Testis (tissue), 3 donors: ENCODE results near the gene IL5. TPM values are rescaled to one million over a fixed set of nuclear protein-coding genes. Genes with fewer than 3 reads are reported as not detected.

ENCODE experiments used
- DNase-seq: peaks from one replicate; pipeline ENCODE4 v3.0.0-alpha.2; 2019
- H3K27ac ChIP-seq, 2 donors: fragments of 200-600 bp; sonication (generic); one replicate each; pipeline ENCODE4 v1.5.1; 2019
- H3K27me3 ChIP-seq: fragments of 200-600 bp; sonication (generic); one replicate; pipeline ENCODE4 v1.5.1; 2019
- H3K36me3 ChIP-seq: fragments of 200-600 bp; sonication (generic); one replicate; pipeline ENCODE4 v1.5.1; 2017; ENCODE audit warnings: low read depth; ENCODE audit errors: missing control alignments
- H3K4me1 ChIP-seq: fragments of 200-600 bp; sonication (generic); one replicate; pipeline ENCODE4 v1.5.1; 2019
- H3K4me3 ChIP-seq, 2 donors: fragments of 200-600 bp; sonication (generic); one replicate each; pipeline ENCODE4 v1.5.1; 2017 to 2019
- H3K9me3 ChIP-seq: fragments of 200-600 bp; sonication (generic); one replicate; pipeline ENCODE4 v1.5.1; 2017
- CTCF ChIP-seq, 3 experiments: fragments of 450-650 bp in 2 of 3; fragments of 200-600 bp in 1 of 3; sonication (generic) in 1 of 3; IDR thresholded peaks; one replicate each; pipeline ENCODE4 v1.5.1; 2016 to 2019; ENCODE audit warnings: antibody characterized with exemption in 3 of 3, mild to moderate bottlenecking in 2 of 3, moderate library complexity in 1 of 3
- POLR2A ChIP-seq: fragments of 450-650 bp; IDR thresholded peaks from one replicate; pipeline ENCODE4 v1.6.1; 2017; ENCODE audit warnings: antibody characterized with exemption, mild to moderate bottlenecking, moderate library complexity
- WGBS, 2 donors: methylation state at CpG; one replicate each; pipeline ENCODE4 v1.1.5; 2018; 5-methylcytosine and 5-hydroxymethylcytosine counted together
- intact Hi-C: fragments of 100-400 bp; cut with DNase I; formaldehyde crosslinking; loops from one replicate; pipeline ENCODE4 v1.15.1; 2023; ENCODE audit warnings: low total_unique reads
- polyA plus RNA-seq: library from polyadenylated mRNA; stranded (reverse); fragments of 350-450 nt; fragmentation: Illumina TruSeq; extraction: RNeasy Lipid Tissue Mini Kit (QIAGEN cat#74804); gene quantifications from one replicate; pipeline ENCODE4 v1.2.3, GENCODE V29; 2014; ENCODE audit warnings: low read depth, low replicate concordance; ENCODE audit not compliant: insufficient read depth
- total RNA-seq, 2 donors: library from RNA; depleted of rRNA; stranded (reverse); fragments of >200 nt; gene quantifications; one replicate each; pipeline ENCODE4 v1.2.3, GENCODE V29; 2016

The IL5 gene
- total and polyA plus RNA-seq, 3 donors from 2014 or later, result 2.2 to 12.4 (median 5.4) TPM

- WGBS, 2 donors, result 4 to 29% methylated on average over 4 to 56 of the region's 62 CpGs
- H3K27ac ChIP-seq, result peak overlapping the region; percentile 77 to 81
- no peaks in the 10 kb centered on the region for H3K27me3 ChIP-seq
- no peaks in the 10 kb centered on the region for H3K36me3 ChIP-seq
- H3K4me1 ChIP-seq, result peaks cover 14% of the 10 kb centered on the region
- peak; percentile 90 for DNase-seq
- peak overlapping the region; percentile 65 to 80 for H3K4me3 ChIP-seq
- no peaks in the 10 kb centered on the region for H3K9me3 ChIP-seq
- TF ChIP-seq CTCF (IDR thresholded peaks at IDR 0.05) (no peak), POLR2A (no peak)
- intact Hi-C loops, result loop anchor here (5.0 to 10.0 kb wide), 2 partner anchors 110 to 222 kb away; no protein-coding TSS in a partner anchor
Observed at GRCh38 chr5:132496631-132497487, 46.5 kb downstream of the IL5 start.

- no peak for TF ChIP-seq CTCF (IDR thresholded peaks at IDR 0.05)
- no peak for TF ChIP-seq POLR2A
- no peaks in the 10 kb centered on the region for H3K9me3 ChIP-seq
- peak overlapping the region; percentile 77 to 81 for H3K27ac ChIP-seq
- H3K27me3 ChIP-seq, result no peaks in the 10 kb centered on the region
- H3K4me3 ChIP-seq, result peak overlapping the region; percentile 65 to 80
- no peaks in the 10 kb centered on the region for H3K36me3 ChIP-seq
- H3K4me1 ChIP-seq, result peaks cover 20% of the 10 kb centered on the region
- intact Hi-C loops, result loop anchor here (5.0 to 10.0 kb wide), 2 partner anchors 109 to 221 kb away; no protein-coding TSS in a partner anchor
- peak; percentile 85 for DNase-seq
- 0 to 1% methylated on average over 2 to 18 of the region's 18 CpGs for WGBS, 2 donors
Observed at GRCh38 chr5:132496191-132496630, 47.1 kb downstream of the IL5 start.

GRCh38 chr5:132495667-132496190, 47.6 kb downstream of the IL5 start:
- no peaks in the 10 kb centered on the region for H3K9me3 ChIP-seq
- peak overlapping the region; percentile 77 to 81 for H3K27ac ChIP-seq
- H3K4me3 ChIP-seq, result peak overlapping the region; percentile 65 to 80
- H3K36me3 ChIP-seq, result no peaks in the 10 kb centered on the region
- TF ChIP-seq POLR2A (no peak), CTCF (IDR thresholded peaks at IDR 0.05) (no peak)
- intact Hi-C loops, result loop anchor here (5.0 to 10.0 kb wide), 2 partner anchors 108 to 221 kb away; no protein-coding TSS in a partner anchor
- H3K27me3 ChIP-seq, result no peaks in the 10 kb centered on the region
- H3K4me1 ChIP-seq, result peaks cover 22% of the 10 kb centered on the region
- 0% methylated on average over 9 to 17 of the region's 30 CpGs for WGBS, 2 donors
- DNase-seq, result peak; percentile 91

GRCh38 chr5:132493821-132494220, 49.5 kb downstream of the IL5 start:
- TF ChIP-seq POLR2A, result no peak
- no peak for TF ChIP-seq CTCF (IDR thresholded peaks at IDR 0.05)
- Histone ChIP-seq H3K4me3 (no peak overlapping the region), H3K9me3 (no peaks in the 10 kb centered on the region), H3K4me1 (peaks cover 32% of the 10 kb centered on the region), H3K36me3 (no peaks in the 10 kb centered on the region), H3K27ac (peak overlapping the region in 1 of 2 donors; percentile 77), H3K27me3 (no peaks in the 10 kb centered on the region)
- 95 to 97% methylated on average over 2 of the region's 2 CpGs for WGBS, 2 donors
- no peak for DNase-seq
- intact Hi-C loops, result loop anchor here (5.0 to 10.0 kb wide), 2 partner anchors 77 to 219 kb away; no protein-coding TSS in a partner anchor
